Measurements from ENCODE around the gene TCF25. TPM values are rescaled to one million over a fixed set of nuclear protein-coding genes. Genes with fewer than 3 reads are reported as not detected.

Gene TCF25
- total RNA-seq, 4 donors from 2014 or later, result 68.9 to 110 (median 85.7) TPM

DNA sequence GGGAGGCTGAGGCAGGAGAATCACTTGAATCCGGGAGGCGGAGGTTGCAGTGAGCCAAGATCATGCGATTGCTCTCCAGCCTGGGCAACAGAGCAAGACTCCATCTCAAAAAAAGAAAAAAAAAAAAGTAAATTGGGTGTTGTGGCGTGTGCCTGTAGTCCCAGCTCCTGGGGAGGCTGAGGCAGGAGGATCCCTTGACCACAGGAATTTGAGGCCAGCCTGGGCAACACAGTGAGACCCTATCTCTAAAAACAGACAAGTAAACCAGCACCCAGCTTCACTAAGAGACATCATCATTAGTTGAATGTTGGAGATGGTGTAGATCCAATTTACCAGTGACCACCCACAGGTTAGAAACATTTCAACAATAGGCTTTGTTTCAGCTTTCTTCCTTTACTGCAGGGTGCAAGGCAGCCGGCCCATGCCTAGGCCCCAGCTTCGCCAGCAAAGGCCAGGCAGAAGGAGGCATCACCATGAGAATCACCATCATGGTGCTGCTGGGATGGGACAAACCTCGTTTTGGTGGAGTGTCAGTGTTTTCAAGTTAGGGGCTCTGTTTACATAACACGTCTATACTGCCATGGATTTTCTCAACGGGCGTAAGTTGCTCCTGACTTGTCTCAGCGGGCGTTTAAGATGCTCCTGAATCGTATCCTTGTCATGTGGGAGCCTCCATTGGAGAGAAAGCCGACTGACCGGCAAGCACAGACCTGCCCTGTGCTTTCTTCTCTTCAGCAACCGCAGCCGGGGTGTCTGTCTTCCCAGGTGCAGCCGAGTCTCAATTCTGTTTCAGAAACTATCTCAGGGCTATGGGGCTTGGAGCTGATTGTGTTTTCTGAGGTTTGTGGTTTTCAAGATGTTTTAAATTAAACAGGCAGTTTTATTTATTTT, 7.3 kb downstream of the TCF25 start:
- in situ Hi-C loops (cut with MboI; ENCODE audit: low sequenced_read_pairs in 4 of 4) (no loop called here), intact Hi-C loops (cut with DNase I; ENCODE audit: low total_unique reads) (no loop called here)
- Histone ChIP-seq H3K27ac (no peak overlapping the region), H3K4me3 (no peak overlapping the region), H3K4me1 (no peaks in the 10 kb centered on the region), H3K36me3 (peaks cover 0 to 62% of the 10 kb centered on the region in 2 donors), H3K9me3 (no peaks in the 10 kb centered on the region), H3K27me3 (no peaks in the 10 kb centered on the region)
- ATAC-seq (no peak), DNase-seq (no peak)
- TF ChIP-seq, protein P1, sequence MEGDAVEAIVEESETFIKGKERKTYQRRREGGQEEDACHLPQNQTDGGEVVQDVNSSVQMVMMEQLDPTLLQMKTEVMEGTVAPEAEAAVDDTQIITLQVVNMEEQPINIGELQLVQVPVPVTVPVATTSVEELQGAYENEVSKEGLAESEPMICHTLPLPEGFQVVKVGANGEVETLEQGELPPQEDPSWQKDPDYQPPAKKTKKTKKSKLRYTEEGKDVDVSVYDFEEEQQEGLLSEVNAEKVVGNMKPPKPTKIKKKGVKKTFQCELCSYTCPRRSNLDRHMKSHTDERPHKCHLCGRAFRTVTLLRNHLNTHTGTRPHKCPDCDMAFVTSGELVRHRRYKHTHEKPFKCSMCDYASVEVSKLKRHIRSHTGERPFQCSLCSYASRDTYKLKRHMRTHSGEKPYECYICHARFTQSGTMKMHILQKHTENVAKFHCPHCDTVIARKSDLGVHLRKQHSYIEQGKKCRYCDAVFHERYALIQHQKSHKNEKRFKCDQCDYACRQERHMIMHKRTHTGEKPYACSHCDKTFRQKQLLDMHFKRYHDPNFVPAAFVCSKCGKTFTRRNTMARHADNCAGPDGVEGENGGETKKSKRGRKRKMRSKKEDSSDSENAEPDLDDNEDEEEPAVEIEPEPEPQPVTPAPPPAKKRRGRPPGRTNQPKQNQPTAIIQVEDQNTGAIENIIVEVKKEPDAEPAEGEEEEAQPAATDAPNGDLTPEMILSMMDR (IDR thresholded peaks at IDR 0.05 in 4 of 5, conservative IDR thresholded peaks at IDR 0.05 in 1 of 5), result no peak
- no peak for TF ChIP-seq POLR2A (IDR thresholded peaks at IDR 0.05)

- intact Hi-C loops (cut with DNase I; ENCODE audit: low total_unique reads), result no loop called here
- in situ Hi-C loops (cut with MboI; ENCODE audit: low sequenced_read_pairs in 4 of 4), result no loop called here
- Histone ChIP-seq H3K27me3 (no peaks in the 10 kb centered on the region), H3K4me3 (no peak overlapping the region), H3K9me3 (no peaks in the 10 kb centered on the region), H3K27ac (no peak overlapping the region), H3K36me3 (peaks cover 0 to 68% of the 10 kb centered on the region in 2 donors), H3K4me1 (no peaks in the 10 kb centered on the region)
- no peak for TF ChIP-seq POLR2A (IDR thresholded peaks at IDR 0.05)
- TF ChIP-seq, protein P1 (IDR thresholded peaks at IDR 0.05 in 4 of 5, conservative IDR thresholded peaks at IDR 0.05 in 1 of 5), result no peak
- DNase-seq, result no peak
- no peak for ATAC-seq
Measured at GRCh38 chr16:89881368-89881730, 8.0 kb downstream of the TCF25 start.

- H3K4me1 ChIP-seq, result no peaks in the 10 kb centered on the region
- no peaks in the 10 kb centered on the region for H3K9me3 ChIP-seq
- DNase-seq, result no peak
- no peak overlapping the region for H3K4me3 ChIP-seq
- no peaks in the 10 kb centered on the region for H3K27me3 ChIP-seq
- no peak overlapping the region for H3K27ac ChIP-seq
- no peak for ATAC-seq
- TF ChIP-seq POLR2A (IDR thresholded peaks at IDR 0.05), result no peak
- TF ChIP-seq, protein P1 (IDR thresholded peaks at IDR 0.05 in 4 of 5, conservative IDR thresholded peaks at IDR 0.05 in 1 of 5), result no peak
- intact Hi-C loops (cut with DNase I; ENCODE audit: low total_unique reads) (no loop called here), in situ Hi-C loops (cut with MboI; ENCODE audit: low sequenced_read_pairs in 4 of 4) (no loop called here)
- peaks cover 0 to 82% of the 10 kb centered on the region in 2 donors for H3K36me3 ChIP-seq
Measured at GRCh38 chr16:89883346-89884040, 10.1 kb downstream of the TCF25 start.

- Histone ChIP-seq H3K4me3 (no peak overlapping the region), H3K27ac (no peak overlapping the region), H3K9me3 (no peaks in the 10 kb centered on the region), H3K27me3 (no peaks in the 10 kb centered on the region), H3K4me1 (no peaks in the 10 kb centered on the region), H3K36me3 (peaks cover 0 to 79% of the 10 kb centered on the region in 2 donors)
- TF ChIP-seq, protein P1 (IDR thresholded peaks at IDR 0.05 in 4 of 5, conservative IDR thresholded peaks at IDR 0.05 in 1 of 5), result no peak
- no peak for TF ChIP-seq POLR2A (IDR thresholded peaks at IDR 0.05)
- intact Hi-C loops (cut with DNase I; ENCODE audit: low total_unique reads), result no loop called here
- in situ Hi-C loops (cut with MboI; ENCODE audit: low sequenced_read_pairs in 4 of 4), result no loop called here
- DNase-seq (no peak), ATAC-seq (no peak)
Measured at GRCh38 chr16:89884041-89884421, 10.6 kb downstream of the TCF25 start.

All from gastrocnemius medialis (tissue), 4 donors.